Memory B cell (primary cell): Measurements from ENCODE around the gene LMTK2.

Source experiments
- ATAC-seq: fragments of 150-1000 bp; cut with Tn5 transposase; 2 replicates; pipeline ENCODE4 v1.10.0; 2021; ENCODE audit warnings: low read depth, mild to moderate bottlenecking, moderate library complexity
- DNase-seq, 2 donors: peaks; one replicate each; pipeline ENCODE4 v3.0.0; 2022; ENCODE audit warnings: low spot score in 2 of 2
- H3K27ac Mint-ChIP-seq: one replicate; pipeline ENCODE4 v1.8.0; 2022; ENCODE audit warnings: mild to moderate bottlenecking, moderate library complexity, mixed read lengths
- H3K27me3 Mint-ChIP-seq: one replicate; pipeline ENCODE4 v1.8.0; 2022; ENCODE audit warnings: mixed read lengths
- H3K36me3 Mint-ChIP-seq: one replicate; pipeline ENCODE4 v1.8.0; 2022; ENCODE audit warnings: mild to moderate bottlenecking, mixed read lengths
- H3K4me1 Mint-ChIP-seq: one replicate; pipeline ENCODE4 v1.8.0; 2022; ENCODE audit warnings: mixed read lengths
- H3K4me3 Mint-ChIP-seq: one replicate; pipeline ENCODE4 v1.8.0; 2022; ENCODE audit warnings: mild to moderate bottlenecking, moderate library complexity, mixed read lengths
- H3K9me3 Mint-ChIP-seq: one replicate; pipeline ENCODE4 v1.8.0; 2022; ENCODE audit warnings: mixed read lengths

The LMTK2 gene

GRCh38 chr7:98236355-98237185 is 129.9 kb downstream of the LMTK2 start:
- no peaks in the 10 kb centered on the region for H3K9me3 Mint-ChIP-seq
- ATAC-seq (no peak), DNase-seq (no peak)
- no peaks in the 10 kb centered on the region for H3K27me3 Mint-ChIP-seq
- no peak overlapping the region for H3K4me3 Mint-ChIP-seq
- H3K27ac Mint-ChIP-seq: no peak overlapping the region
- no peaks in the 10 kb centered on the region for H3K4me1 Mint-ChIP-seq
- peaks cover 27% of the 10 kb centered on the region for H3K36me3 Mint-ChIP-seq

GRCh38 chr7:98238076-98238475 is 131.4 kb downstream of the LMTK2 start:
- no peaks in the 10 kb centered on the region for H3K9me3 Mint-ChIP-seq
- no peak for DNase-seq
- no peak overlapping the region for H3K27ac Mint-ChIP-seq
- no peaks in the 10 kb centered on the region for H3K27me3 Mint-ChIP-seq
- peaks cover 28% of the 10 kb centered on the region for H3K36me3 Mint-ChIP-seq
- no peak for ATAC-seq
- no peak overlapping the region for H3K4me3 Mint-ChIP-seq
- H3K4me1 Mint-ChIP-seq: no peaks in the 10 kb centered on the region

- H3K4me3 Mint-ChIP-seq: no peak overlapping the region
- no peak overlapping the region for H3K27ac Mint-ChIP-seq
- H3K4me1 Mint-ChIP-seq: no peaks in the 10 kb centered on the region
- no peak for ATAC-seq
- H3K36me3 Mint-ChIP-seq: peaks cover 28% of the 10 kb centered on the region
- H3K9me3 Mint-ChIP-seq: no peaks in the 10 kb centered on the region
- H3K27me3 Mint-ChIP-seq: no peaks in the 10 kb centered on the region
- no peak for DNase-seq
These were observed 132.3 kb downstream of the LMTK2 start for GRCh38 chr7:98238976-98239375.

GRCh38 chr7:98240961-98241673 is 134.5 kb downstream of the LMTK2 start:
- H3K27me3 Mint-ChIP-seq: no peaks in the 10 kb centered on the region
- no peaks in the 10 kb centered on the region for H3K9me3 Mint-ChIP-seq
- peaks cover 29% of the 10 kb centered on the region for H3K36me3 Mint-ChIP-seq
- ATAC-seq: peak; percentile 53
- no peaks in the 10 kb centered on the region for H3K4me1 Mint-ChIP-seq
- peak; percentile 30 to 35 for DNase-seq
- no peak overlapping the region for H3K4me3 Mint-ChIP-seq
- H3K27ac Mint-ChIP-seq: no peak overlapping the region

GRCh38 chr7:98241674-98242241 is 135.1 kb downstream of the LMTK2 start:
- no peaks in the 10 kb centered on the region for H3K27me3 Mint-ChIP-seq
- no peaks in the 10 kb centered on the region for H3K4me1 Mint-ChIP-seq
- H3K4me3 Mint-ChIP-seq: no peak overlapping the region
- no peak for DNase-seq
- no peaks in the 10 kb centered on the region for H3K9me3 Mint-ChIP-seq
- ATAC-seq: no peak
- H3K36me3 Mint-ChIP-seq: peaks cover 32% of the 10 kb centered on the region
- H3K27ac Mint-ChIP-seq: no peak overlapping the region

- Mint-ChIP-seq H3K9me3 (no peaks in the 10 kb centered on the region), H3K27ac (no peak overlapping the region), H3K4me1 (no peaks in the 10 kb centered on the region), H3K4me3 (no peak overlapping the region), H3K36me3 (peaks cover 32% of the 10 kb centered on the region), H3K27me3 (no peaks in the 10 kb centered on the region)
- DNase-seq: no peak
- no peak for ATAC-seq
These were observed 135.7 kb downstream of the LMTK2 start for GRCh38 chr7:98242342-98242741.

GRCh38 chr7:98242934-98243333 is 136.3 kb downstream of the LMTK2 start:
- no peak overlapping the region for H3K27ac Mint-ChIP-seq

GRCh38 chr7:98244871-98245270 is 138.2 kb downstream of the LMTK2 start:
- no peak overlapping the region for H3K27ac Mint-ChIP-seq

More at GRCh38 chr7:98242934-98243333, 136.3 kb downstream of the LMTK2 start:
- no peaks in the 10 kb centered on the region for H3K27me3 Mint-ChIP-seq
- H3K4me3 Mint-ChIP-seq: no peak overlapping the region
- no peaks in the 10 kb centered on the region for H3K9me3 Mint-ChIP-seq
- peaks cover 1% of the 10 kb centered on the region for H3K4me1 Mint-ChIP-seq
- DNase-seq (no peak), ATAC-seq (no peak)
- H3K36me3 Mint-ChIP-seq: peaks cover 33% of the 10 kb centered on the region

GRCh38 chr7:98248156-98248555 is 141.5 kb downstream of the LMTK2 start:
- Mint-ChIP-seq H3K27me3 (no peaks in the 10 kb centered on the region), H3K27ac (no peak overlapping the region), H3K4me3 (no peak overlapping the region), H3K9me3 (no peaks in the 10 kb centered on the region), H3K36me3 (peaks cover 12% of the 10 kb centered on the region), H3K4me1 (peaks cover 25% of the 10 kb centered on the region)
- ATAC-seq: no peak
- DNase-seq: no peak

More at GRCh38 chr7:98244871-98245270, 138.2 kb downstream of the LMTK2 start:
- H3K36me3 Mint-ChIP-seq: peaks cover 24% of the 10 kb centered on the region
- no peaks in the 10 kb centered on the region for H3K27me3 Mint-ChIP-seq
- DNase-seq: no peak
- no peak for ATAC-seq
- peaks cover 6% of the 10 kb centered on the region for H3K4me1 Mint-ChIP-seq
- no peak overlapping the region for H3K4me3 Mint-ChIP-seq
- no peaks in the 10 kb centered on the region for H3K9me3 Mint-ChIP-seq

GRCh38 chr7:98249106-98249505 is 142.4 kb downstream of the LMTK2 start:
- Mint-ChIP-seq H3K4me1 (peaks cover 27% of the 10 kb centered on the region), H3K27ac (no peak overlapping the region), H3K27me3 (no peaks in the 10 kb centered on the region), H3K9me3 (no peaks in the 10 kb centered on the region), H3K4me3 (no peak overlapping the region), H3K36me3 (peaks cover 12% of the 10 kb centered on the region)
- ATAC-seq (no peak), DNase-seq (no peak)

GRCh38 chr7:98250789-98251188 is 144.1 kb downstream of the LMTK2 start:
- peaks cover 15% of the 10 kb centered on the region for H3K36me3 Mint-ChIP-seq
- DNase-seq: peak in 1 of 2 donors; percentile 18
- peak overlapping the region; percentile 99 for H3K4me3 Mint-ChIP-seq
- ATAC-seq: no peak
- no peaks in the 10 kb centered on the region for H3K9me3 Mint-ChIP-seq
- no peaks in the 10 kb centered on the region for H3K27me3 Mint-ChIP-seq
- H3K4me1 Mint-ChIP-seq: peaks cover 27% of the 10 kb centered on the region
- peak overlapping the region; percentile 94 for H3K27ac Mint-ChIP-seq

GRCh38 chr7:98251231-98251600 is 144.6 kb downstream of the LMTK2 start:
- H3K36me3 Mint-ChIP-seq: peaks cover 14% of the 10 kb centered on the region
- ATAC-seq (peak; percentile 60), DNase-seq (peak; percentile 19 to 48)
- H3K4me1 Mint-ChIP-seq: peaks cover 27% of the 10 kb centered on the region
- H3K27ac Mint-ChIP-seq: peak overlapping the region; percentile 94
- H3K4me3 Mint-ChIP-seq: peak overlapping the region; percentile 99
- no peaks in the 10 kb centered on the region for H3K27me3 Mint-ChIP-seq
- H3K9me3 Mint-ChIP-seq: no peaks in the 10 kb centered on the region

- peaks cover 15% of the 10 kb centered on the region for H3K36me3 Mint-ChIP-seq
These were observed 145.2 kb downstream of the LMTK2 start, which contains the start of gene TECPR1 for GRCh38 chr7:98251601-98252424. TECPR1 (minus strand) TSS chr7:98252232; CDS start chr7:98246146, 6,086 bp downstream.

More at GRCh38 chr7:98251601-98252424, 145.2 kb downstream of the LMTK2 start, which contains the start of gene TECPR1:
- Mint-ChIP-seq H3K27ac (peak within 1 kb of the TSS; percentile 94), H3K4me1 (peaks cover 27% of the 10 kb centered on the region), H3K4me3 (peak within 1 kb of the TSS; percentile 99), H3K27me3 (no peaks in the 10 kb centered on the region), H3K9me3 (no peaks in the 10 kb centered on the region)
- DNase-seq: peak; percentile 73 to 87
- peak; percentile 83 for ATAC-seq
